Limb (tissue), 2 donors: Measurements from ENCODE around the gene DHDH.
"Not testable (repeated sequence)": the region's sequence is repeated elsewhere in the genome, so short reads cannot be mapped to it uniquely, and the experiment has no call there.

Experiments used
- DNase-seq, 2 donors: peaks; one replicate each; pipeline ENCODE4 v3.0.0-alpha.2; 2016; ENCODE audit errors: extremely low spot score in 2 of 2

The DHDH gene

GRCh38 chr19:48915757-48916156 lies 17.7 kb upstream of the DHDH start:
- DNase-seq: no peak

GRCh38 chr19:48918071-48918470 lies 15.4 kb upstream of the DHDH start:
- no peak for DNase-seq

- no peak for DNase-seq
These were observed 14.7 kb upstream of the DHDH start for GRCh38 chr19:48918801-48919247.

GRCh38 chr19:48919271-48919670 lies 14.2 kb upstream of the DHDH start:
- not testable (repeated sequence) for DNase-seq

GRCh38 chr19:48920949-48921348 lies 12.6 kb upstream of the DHDH start:
- DNase-seq: no peak

GRCh38 chr19:48921721-48922500 lies 11.6 kb upstream of the DHDH start:
- no peak for DNase-seq

- DNase-seq: no peak
These were observed 10.7 kb upstream of the DHDH start for GRCh38 chr19:48922548-48923490.

GRCh38 chr19:48925240-48925843 lies 8.2 kb upstream of the DHDH start:
- no peak for DNase-seq

- not testable (repeated sequence) for DNase-seq
These were observed 7.6 kb upstream of the DHDH start for GRCh38 chr19:48925890-48926289.

- DNase-seq: no peak
These were observed 6.6 kb upstream of the DHDH start for GRCh38 chr19:48926909-48927308.

- DNase-seq: not testable (repeated sequence)
These were observed 5.8 kb upstream of the DHDH start for GRCh38 chr19:48927692-48928091.

- no peak for DNase-seq
These were observed 5.1 kb upstream of the DHDH start for GRCh38 chr19:48928164-48929025.

GRCh38 chr19:48934837-48935236 lies 1.3 kb downstream of the DHDH start:
- no peak for DNase-seq

GRCh38 chr19:48935864-48936263 lies 2.4 kb downstream of the DHDH start:
- DNase-seq: no peak

- no peak for DNase-seq
These were observed 4.8 kb downstream of the DHDH start for GRCh38 chr19:48938256-48938655.

- DNase-seq: no peak
These were observed 7.4 kb downstream of the DHDH start for GRCh38 chr19:48940902-48941301.

GRCh38 chr19:48943081-48943480 lies 9.6 kb downstream of the DHDH start:
- DNase-seq: no peak

- DNase-seq: no peak
These were observed 11.9 kb downstream of the DHDH start for GRCh38 chr19:48945415-48945814.

- DNase-seq: no peak
These were observed 12.3 kb downstream of the DHDH start for GRCh38 chr19:48945817-48946216.

- no peak for DNase-seq
These were observed 13.2 kb downstream of the DHDH start for GRCh38 chr19:48946463-48947257.
